GM12872 (cell line): ENCODE results near the gene OR8H2.

Experiments
- CTCF ChIP-seq: IDR thresholded peaks from 3 replicates; pipeline ENCODE4 v1.5.1; 2011; ENCODE audit warnings: low read depth, mild to moderate bottlenecking, low read length, moderate library complexity; ENCODE audit not compliant: insufficient read depth

The OR8H2 gene

GRCh38 chr11:56152333-56152732, 48.8 kb downstream of the OR8H2 start:
- TF ChIP-seq CTCF = no peak
